ENCODE measurements around the gene CDH2.

The CDH2 gene

DNA sequence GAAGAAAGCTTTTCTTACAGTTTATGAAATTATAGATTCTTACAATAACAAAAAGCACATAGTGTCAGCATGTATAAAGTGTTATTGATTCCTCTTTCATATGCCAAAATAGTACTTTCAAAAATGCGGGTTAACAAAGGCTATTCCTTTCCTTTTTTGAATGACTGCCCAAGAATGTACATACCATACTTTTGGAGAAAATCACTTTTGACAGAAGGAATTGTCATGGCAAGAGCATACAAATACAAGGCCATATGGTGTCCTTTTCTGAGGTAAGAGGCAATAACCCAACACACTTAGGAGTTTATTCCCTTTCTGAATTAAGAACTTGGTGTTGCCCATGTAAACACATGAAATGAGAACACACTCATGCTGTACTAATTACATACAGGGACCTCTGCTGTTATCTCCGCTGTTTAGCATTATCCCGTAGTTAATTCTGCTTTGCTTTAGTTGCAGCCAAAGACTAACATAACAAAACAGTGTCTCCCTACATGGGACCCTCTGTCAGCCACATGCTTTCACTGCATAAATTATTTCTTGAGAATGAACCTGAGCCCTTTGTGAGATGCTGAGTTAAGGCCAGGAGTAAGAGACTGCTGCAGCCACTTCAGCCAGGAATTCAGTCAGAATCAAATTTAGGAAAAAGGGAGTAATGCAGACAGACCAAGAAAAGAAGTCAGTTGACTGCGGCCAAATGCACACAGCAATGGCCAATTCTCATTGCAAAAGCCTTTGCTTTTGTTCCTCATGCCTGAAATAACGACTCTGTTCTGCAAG is 67.0 kb downstream of the CDH2 start:
- Mint-ChIP-seq H3K27me3 (no peaks in the 10 kb centered on the region), H3K9me3 (no peaks in the 10 kb centered on the region), H3K27ac (no peak overlapping the region), H3K36me3 (no peaks in the 10 kb centered on the region), H3K4me1 (no peaks in the 10 kb centered on the region), H3K4me3 (no peak overlapping the region)
- ATAC-seq (replicated peaks), result no peak
- no peak for DNase-seq

- Mint-ChIP-seq H3K27me3 (no peaks in the 10 kb centered on the region), H3K9me3 (no peaks in the 10 kb centered on the region), H3K4me1 (no peaks in the 10 kb centered on the region), H3K4me3 (no peak overlapping the region), H3K36me3 (no peaks in the 10 kb centered on the region), H3K27ac (no peak overlapping the region)
- no peak for ATAC-seq (replicated peaks)
- DNase-seq, result no peak
Observed at GRCh38 chr18:28108814-28109213, 68.1 kb downstream of the CDH2 start.

- H3K9me3 Mint-ChIP-seq, result no peaks in the 10 kb centered on the region
- H3K4me3 Mint-ChIP-seq, result no peak overlapping the region
- no peak for DNase-seq
- H3K4me1 Mint-ChIP-seq, result no peaks in the 10 kb centered on the region
- H3K27me3 Mint-ChIP-seq, result no peaks in the 10 kb centered on the region
- no peak overlapping the region for H3K27ac Mint-ChIP-seq
- ATAC-seq (replicated peaks), result no peak
- H3K36me3 Mint-ChIP-seq, result no peaks in the 10 kb centered on the region
Observed at GRCh38 chr18:28108254-28108653, 68.7 kb downstream of the CDH2 start.

- ATAC-seq (replicated peaks), result no peak
- Mint-ChIP-seq H3K4me3 (no peak overlapping the region), H3K27ac (no peak overlapping the region), H3K9me3 (no peaks in the 10 kb centered on the region), H3K4me1 (no peaks in the 10 kb centered on the region), H3K27me3 (no peaks in the 10 kb centered on the region), H3K36me3 (no peaks in the 10 kb centered on the region)
- no peak for DNase-seq
Observed at GRCh38 chr18:28099237-28099636, 77.7 kb downstream of the CDH2 start.

- ATAC-seq (replicated peaks) (no peak), DNase-seq (no peak)
- Mint-ChIP-seq H3K4me3 (no peak overlapping the region), H3K4me1 (no peaks in the 10 kb centered on the region), H3K27ac (no peak overlapping the region), H3K9me3 (no peaks in the 10 kb centered on the region), H3K27me3 (no peaks in the 10 kb centered on the region), H3K36me3 (no peaks in the 10 kb centered on the region)
Observed at GRCh38 chr18:28095631-28096030, 81.3 kb downstream of the CDH2 start.

DNA sequence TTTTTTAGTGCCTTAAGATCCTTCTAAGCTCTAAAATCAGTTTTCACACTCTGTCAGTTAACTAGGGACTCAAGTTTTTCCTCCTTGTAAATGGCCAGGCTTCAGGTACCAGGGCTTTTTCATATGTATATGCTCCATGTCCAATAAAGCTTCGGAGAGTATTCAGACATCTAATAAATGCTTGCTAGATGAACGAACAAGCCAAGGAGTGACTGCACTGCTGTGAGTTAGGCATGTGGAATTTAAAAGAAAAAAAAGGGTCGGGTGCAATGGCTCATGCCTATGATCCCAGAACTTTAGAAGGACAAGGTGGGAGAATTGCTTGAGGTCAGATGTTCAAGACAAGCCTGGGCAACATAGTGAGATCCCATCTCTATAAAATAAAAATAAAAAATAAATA is 81.9 kb downstream of the CDH2 start:
- ATAC-seq (replicated peaks), result no peak
- H3K27me3 Mint-ChIP-seq, result no peaks in the 10 kb centered on the region
- DNase-seq, result no peak
- H3K4me3 Mint-ChIP-seq, result no peak overlapping the region
- H3K36me3 Mint-ChIP-seq, result no peaks in the 10 kb centered on the region
- H3K4me1 Mint-ChIP-seq, result no peaks in the 10 kb centered on the region
- H3K9me3 Mint-ChIP-seq, result no peaks in the 10 kb centered on the region
- no peak overlapping the region for H3K27ac Mint-ChIP-seq

GRCh38 chr18:28091197-28091596 is 85.7 kb downstream of the CDH2 start:
- no peaks in the 10 kb centered on the region for H3K4me1 Mint-ChIP-seq
- no peak for DNase-seq
- no peak overlapping the region for H3K27ac Mint-ChIP-seq
- no peaks in the 10 kb centered on the region for H3K27me3 Mint-ChIP-seq
- no peaks in the 10 kb centered on the region for H3K36me3 Mint-ChIP-seq
- no peak for ATAC-seq (replicated peaks)
- no peak overlapping the region for H3K4me3 Mint-ChIP-seq
- no peaks in the 10 kb centered on the region for H3K9me3 Mint-ChIP-seq

DNA sequence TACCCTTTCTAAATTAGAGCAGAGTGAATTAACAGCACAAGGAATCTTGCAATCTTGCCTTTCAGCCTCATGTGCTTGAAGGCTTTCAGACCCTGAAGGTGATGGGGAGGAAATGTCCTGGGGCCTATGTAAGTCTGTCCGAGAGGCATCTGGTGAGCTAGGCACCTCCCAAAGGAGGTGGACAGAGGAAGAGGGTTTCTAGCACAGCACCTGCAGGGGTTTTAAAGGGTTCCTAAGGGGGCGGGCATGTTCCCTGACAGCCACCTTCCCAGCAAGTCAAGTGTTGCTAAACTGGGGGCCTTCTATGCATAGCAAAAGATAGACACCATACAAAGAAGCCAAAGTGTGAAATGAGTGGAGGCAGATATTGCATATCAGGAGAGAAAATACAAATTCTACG is 88.5 kb downstream of the CDH2 start:
- H3K36me3 Mint-ChIP-seq, result no peaks in the 10 kb centered on the region
- no peak overlapping the region for H3K27ac Mint-ChIP-seq
- no peak overlapping the region for H3K4me3 Mint-ChIP-seq
- H3K4me1 Mint-ChIP-seq, result no peaks in the 10 kb centered on the region
- ATAC-seq (replicated peaks), result no peak
- DNase-seq, result no peak
- H3K9me3 Mint-ChIP-seq, result peaks cover 2 to 4% of the 10 kb centered on the region in 2 donors
- no peaks in the 10 kb centered on the region for H3K27me3 Mint-ChIP-seq

DNA sequence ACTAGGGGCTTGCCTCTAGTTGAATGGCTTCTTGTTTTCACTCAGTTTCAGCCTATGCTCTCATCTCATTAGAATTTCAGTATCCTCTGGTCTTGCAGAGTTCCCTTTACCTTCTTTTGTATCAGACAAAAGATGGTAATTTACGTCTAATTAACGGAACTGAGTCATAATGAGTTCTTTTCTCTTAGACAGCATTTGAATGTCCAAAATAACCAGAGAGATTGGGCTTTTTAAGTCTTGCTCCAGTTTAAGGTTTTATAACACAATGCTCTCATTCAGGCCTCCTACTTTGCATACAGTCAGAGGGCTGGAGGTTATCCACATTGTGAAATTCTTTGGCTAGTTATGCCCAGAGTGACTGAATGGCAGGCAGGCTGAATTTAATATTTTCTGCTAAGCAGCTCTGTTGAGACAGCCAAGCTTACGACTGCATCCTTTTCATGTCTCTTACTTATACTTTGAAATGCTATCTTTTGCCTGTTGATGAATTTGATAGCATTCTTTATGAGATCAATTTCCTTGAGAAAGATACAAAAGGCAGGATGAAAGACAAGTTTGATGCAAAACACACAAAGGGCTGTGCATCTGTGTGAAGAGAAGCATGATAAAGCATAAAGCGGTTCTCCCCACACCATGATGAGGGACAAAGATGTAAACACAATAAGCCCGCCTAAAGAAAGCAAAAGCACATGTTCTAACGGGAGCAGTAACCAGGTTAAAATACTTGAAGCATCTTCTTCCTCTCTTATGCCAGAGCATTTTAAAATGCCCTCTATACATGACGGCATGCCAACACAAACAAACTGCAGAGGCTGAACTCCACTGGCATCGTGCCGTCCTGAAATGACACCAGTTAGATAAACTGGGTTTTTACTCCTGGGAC is 90.0 kb downstream of the CDH2 start:
- no peaks in the 10 kb centered on the region for H3K36me3 Mint-ChIP-seq
- no peak overlapping the region for H3K4me3 Mint-ChIP-seq
- no peaks in the 10 kb centered on the region for H3K4me1 Mint-ChIP-seq
- no peak overlapping the region for H3K27ac Mint-ChIP-seq
- DNase-seq, result no peak
- H3K9me3 Mint-ChIP-seq, result peaks cover 2 to 4% of the 10 kb centered on the region in 2 donors
- no peak for ATAC-seq (replicated peaks)
- no peaks in the 10 kb centered on the region for H3K27me3 Mint-ChIP-seq

- Mint-ChIP-seq H3K4me1 (peaks cover 3 to 6% of the 10 kb centered on the region in 2 donors), H3K27ac (no peak overlapping the region), H3K27me3 (no peaks in the 10 kb centered on the region), H3K4me3 (no peak overlapping the region), H3K9me3 (peaks cover 2 to 4% of the 10 kb centered on the region in 2 donors), H3K36me3 (no peaks in the 10 kb centered on the region)
- ATAC-seq (replicated peaks), result no peak
- no peak for DNase-seq
Observed at GRCh38 chr18:28081516-28081915, 95.4 kb downstream of the CDH2 start.

DNA sequence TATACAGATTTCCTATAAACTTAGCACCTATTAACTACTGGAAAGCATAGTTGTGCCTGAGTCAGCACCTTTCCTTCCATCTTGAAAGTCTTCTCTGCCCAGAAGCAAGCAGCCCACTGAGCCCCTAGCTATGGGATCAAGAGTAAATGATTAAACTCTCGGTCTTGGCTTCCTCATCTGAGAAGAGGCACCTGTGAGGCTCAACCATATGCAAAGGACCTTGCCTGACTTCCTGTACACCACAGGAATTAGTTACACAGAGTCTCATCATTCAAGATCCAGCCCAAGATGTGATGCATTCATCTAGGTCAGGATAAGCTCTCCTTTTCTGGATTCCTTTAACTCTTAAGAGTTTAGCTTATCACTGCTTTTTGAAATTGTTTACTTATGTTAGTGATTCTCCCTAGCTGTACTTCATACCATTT is 96.0 kb downstream of the CDH2 start:
- H3K27ac Mint-ChIP-seq, result no peak overlapping the region
- no peak for DNase-seq
- H3K9me3 Mint-ChIP-seq, result peaks cover 2 to 4% of the 10 kb centered on the region in 2 donors
- no peak overlapping the region for H3K4me3 Mint-ChIP-seq
- no peaks in the 10 kb centered on the region for H3K36me3 Mint-ChIP-seq
- no peaks in the 10 kb centered on the region for H3K27me3 Mint-ChIP-seq
- ATAC-seq (replicated peaks), result no peak
- peaks cover 3 to 6% of the 10 kb centered on the region in 2 donors for H3K4me1 Mint-ChIP-seq

- no peak for ATAC-seq (replicated peaks)
- H3K36me3 Mint-ChIP-seq, result no peaks in the 10 kb centered on the region
- H3K4me3 Mint-ChIP-seq, result no peak overlapping the region
- peaks cover 3 to 6% of the 10 kb centered on the region in 2 donors for H3K4me1 Mint-ChIP-seq
- no peaks in the 10 kb centered on the region for H3K9me3 Mint-ChIP-seq
- H3K27ac Mint-ChIP-seq, result no peak overlapping the region
- no peak for DNase-seq
- H3K27me3 Mint-ChIP-seq, result no peaks in the 10 kb centered on the region
Observed at GRCh38 chr18:28079883-28080282, 97.0 kb downstream of the CDH2 start.

DNA sequence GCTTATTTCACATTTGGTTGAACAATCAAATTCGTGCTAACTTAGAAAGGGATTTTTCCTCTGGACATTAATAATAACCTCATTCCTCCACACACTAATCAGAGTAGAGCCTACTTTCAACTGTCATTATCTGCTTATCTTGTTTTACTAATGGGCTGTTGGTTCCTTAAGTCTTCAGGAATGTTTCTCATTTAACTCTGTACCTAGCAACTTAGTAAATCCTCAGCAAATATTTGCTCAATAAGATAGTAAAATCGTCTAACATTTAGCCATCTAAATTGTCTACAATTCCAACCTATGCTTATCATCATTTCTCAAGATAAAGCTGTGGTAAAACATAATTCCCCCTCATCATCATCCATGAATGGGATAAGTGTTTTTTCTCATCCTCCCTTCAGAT is 98.1 kb downstream of the CDH2 start:
- H3K4me3 Mint-ChIP-seq, result no peak overlapping the region
- H3K9me3 Mint-ChIP-seq, result no peaks in the 10 kb centered on the region
- H3K4me1 Mint-ChIP-seq, result peaks cover 3 to 6% of the 10 kb centered on the region in 2 donors
- ATAC-seq (replicated peaks) (no peak), DNase-seq (no peak)
- no peak overlapping the region for H3K27ac Mint-ChIP-seq
- H3K36me3 Mint-ChIP-seq, result no peaks in the 10 kb centered on the region
- no peaks in the 10 kb centered on the region for H3K27me3 Mint-ChIP-seq

- Mint-ChIP-seq H3K4me1 (peaks cover 3 to 6% of the 10 kb centered on the region in 2 donors), H3K9me3 (no peaks in the 10 kb centered on the region), H3K27ac (no peak overlapping the region), H3K36me3 (no peaks in the 10 kb centered on the region), H3K4me3 (no peak overlapping the region), H3K27me3 (no peaks in the 10 kb centered on the region)
- DNase-seq (no peak), ATAC-seq (replicated peaks) (no peak)
Observed at GRCh38 chr18:28078298-28078697, 98.6 kb downstream of the CDH2 start.

GRCh38 chr18:28075501-28075900 is 101.4 kb downstream of the CDH2 start:
- Mint-ChIP-seq H3K27ac (no peak overlapping the region), H3K36me3 (no peaks in the 10 kb centered on the region), H3K27me3 (no peaks in the 10 kb centered on the region), H3K9me3 (peaks cover 0 to under 1% of the 10 kb centered on the region in 2 donors), H3K4me3 (no peak overlapping the region), H3K4me1 (peaks cover 3 to 6% of the 10 kb centered on the region in 2 donors)
- DNase-seq (no peak), ATAC-seq (replicated peaks) (no peak)

Measured in stimulated activated naive B cell treated with anti-CD40 and anti-IgM and Interleukin-4, amounts not matched to agents 10 μg/mL and 1 μg/mL and 100 μg/mL, for 72 hours (primary cell).